Glutamatergic neuron (in vitro differentiated cells): ENCODE results near the gene GDAP2. TPM values are rescaled to one million over a fixed set of nuclear protein-coding genes. Genes with fewer than 3 reads are reported as not detected.

Experiments used
- DNase-seq: peaks from one replicate; pipeline ENCODE4 v3.0.0; 2022
- H3K27ac Mint-ChIP-seq: one replicate; pipeline ENCODE4 v1.8.0; 2020; ENCODE audit warnings: mild to moderate bottlenecking, mixed read lengths, inconsistent platforms; ENCODE audit not compliant: unreplicated experiment
- H3K27me3 Mint-ChIP-seq: one replicate; pipeline ENCODE4 v1.8.0; 2020; ENCODE audit warnings: mild to moderate bottlenecking, moderate library complexity, mixed read lengths, inconsistent platforms; ENCODE audit not compliant: unreplicated experiment
- H3K36me3 Mint-ChIP-seq: one replicate; pipeline ENCODE4 v1.8.0; 2020; ENCODE audit warnings: mild to moderate bottlenecking, mixed read lengths, inconsistent platforms; ENCODE audit not compliant: unreplicated experiment
- H3K4me1 Mint-ChIP-seq: one replicate; pipeline ENCODE4 v1.8.0; 2020; ENCODE audit warnings: mild to moderate bottlenecking, low read depth, mixed read lengths, inconsistent platforms; ENCODE audit not compliant: unreplicated experiment
- H3K4me3 Mint-ChIP-seq: one replicate; pipeline ENCODE4 v1.8.0; 2020; ENCODE audit warnings: mild to moderate bottlenecking, mixed read lengths, inconsistent platforms; ENCODE audit not compliant: unreplicated experiment
- H3K9me3 Mint-ChIP-seq: one replicate; pipeline ENCODE4 v1.8.0; 2020; ENCODE audit warnings: mild to moderate bottlenecking, moderate library complexity, mixed read lengths, inconsistent platforms; ENCODE audit not compliant: unreplicated experiment
- total RNA-seq: library from RNA; stranded (reverse); fragmentation: NEBNext Ultra II Directional; extraction: Animal tissue kit (Norgen Biotek cat#: 25700); gene quantifications from one replicate; pipeline ENCODE4 v1.2.1, GENCODE V29; 2021; ENCODE audit not compliant: unreplicated experiment
- TF ChIP-seq, protein P1 (sequence below): fragments of 200-600 bp; sonication (generic); IDR thresholded peaks from one replicate; pipeline ENCODE4 v1.5.0; 2021; ENCODE audit not compliant: partially characterized antibody, unreplicated experiment

GDAP2 gene
- total RNA-seq, 1 donor from 2014 or later = 34.0 TPM

DNA sequence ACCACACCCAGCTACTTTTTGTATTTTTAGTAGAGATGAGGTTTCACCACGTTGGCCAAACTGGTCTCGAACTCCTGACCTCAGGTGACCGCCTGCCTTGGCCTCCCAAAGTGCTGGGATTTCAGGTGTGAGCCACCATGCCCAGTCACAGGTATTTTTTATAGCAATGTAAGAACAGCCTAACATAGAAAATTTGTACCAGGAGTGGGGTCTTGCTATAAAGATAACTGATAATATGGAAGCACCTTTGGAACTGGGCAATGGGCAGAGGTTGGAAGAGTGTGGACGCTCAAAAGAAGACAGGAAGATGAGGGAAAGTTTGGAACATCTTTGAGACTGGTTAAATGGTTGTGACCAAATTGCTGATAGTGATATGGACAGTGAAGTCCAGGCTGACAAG, 99.2 kb downstream of the GDAP2 start:
- H3K36me3 Mint-ChIP-seq = peaks cover 6% of the 10 kb centered on the region
- TF ChIP-seq, protein P1, sequence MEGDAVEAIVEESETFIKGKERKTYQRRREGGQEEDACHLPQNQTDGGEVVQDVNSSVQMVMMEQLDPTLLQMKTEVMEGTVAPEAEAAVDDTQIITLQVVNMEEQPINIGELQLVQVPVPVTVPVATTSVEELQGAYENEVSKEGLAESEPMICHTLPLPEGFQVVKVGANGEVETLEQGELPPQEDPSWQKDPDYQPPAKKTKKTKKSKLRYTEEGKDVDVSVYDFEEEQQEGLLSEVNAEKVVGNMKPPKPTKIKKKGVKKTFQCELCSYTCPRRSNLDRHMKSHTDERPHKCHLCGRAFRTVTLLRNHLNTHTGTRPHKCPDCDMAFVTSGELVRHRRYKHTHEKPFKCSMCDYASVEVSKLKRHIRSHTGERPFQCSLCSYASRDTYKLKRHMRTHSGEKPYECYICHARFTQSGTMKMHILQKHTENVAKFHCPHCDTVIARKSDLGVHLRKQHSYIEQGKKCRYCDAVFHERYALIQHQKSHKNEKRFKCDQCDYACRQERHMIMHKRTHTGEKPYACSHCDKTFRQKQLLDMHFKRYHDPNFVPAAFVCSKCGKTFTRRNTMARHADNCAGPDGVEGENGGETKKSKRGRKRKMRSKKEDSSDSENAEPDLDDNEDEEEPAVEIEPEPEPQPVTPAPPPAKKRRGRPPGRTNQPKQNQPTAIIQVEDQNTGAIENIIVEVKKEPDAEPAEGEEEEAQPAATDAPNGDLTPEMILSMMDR = no peak
- no peak for DNase-seq
- no peaks in the 10 kb centered on the region for H3K4me1 Mint-ChIP-seq
- H3K27ac Mint-ChIP-seq = no peak overlapping the region
- H3K27me3 Mint-ChIP-seq = no peaks in the 10 kb centered on the region
- H3K9me3 Mint-ChIP-seq = no peaks in the 10 kb centered on the region
- H3K4me3 Mint-ChIP-seq = no peak overlapping the region

DNA sequence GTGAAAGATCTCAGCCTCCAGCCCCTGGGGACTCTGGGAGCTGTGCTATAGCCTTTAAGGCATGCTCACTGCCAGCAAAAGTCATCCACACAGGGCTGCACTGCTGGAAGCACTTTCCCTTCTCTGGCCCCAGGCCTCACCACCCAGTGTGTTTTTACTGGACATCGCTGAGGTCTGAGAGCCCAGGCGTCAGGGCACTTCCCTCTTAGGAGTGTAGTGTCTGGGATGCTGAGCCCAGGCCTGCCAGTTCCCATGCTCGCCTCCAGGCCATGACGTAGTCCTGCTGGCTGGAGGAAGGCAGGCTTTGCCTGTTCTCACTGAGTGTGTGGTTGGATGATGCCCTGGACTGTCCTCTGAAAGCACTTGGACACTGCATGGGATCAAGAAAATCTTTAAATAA, 101.2 kb downstream of the GDAP2 start:
- H3K36me3 Mint-ChIP-seq = peaks cover 6% of the 10 kb centered on the region
- no peak overlapping the region for H3K27ac Mint-ChIP-seq
- H3K4me3 Mint-ChIP-seq = no peak overlapping the region
- H3K9me3 Mint-ChIP-seq = no peaks in the 10 kb centered on the region
- TF ChIP-seq, protein P1 = no peak
- DNase-seq = peak; percentile 23
- H3K4me1 Mint-ChIP-seq = no peaks in the 10 kb centered on the region
- no peaks in the 10 kb centered on the region for H3K27me3 Mint-ChIP-seq

DNA sequence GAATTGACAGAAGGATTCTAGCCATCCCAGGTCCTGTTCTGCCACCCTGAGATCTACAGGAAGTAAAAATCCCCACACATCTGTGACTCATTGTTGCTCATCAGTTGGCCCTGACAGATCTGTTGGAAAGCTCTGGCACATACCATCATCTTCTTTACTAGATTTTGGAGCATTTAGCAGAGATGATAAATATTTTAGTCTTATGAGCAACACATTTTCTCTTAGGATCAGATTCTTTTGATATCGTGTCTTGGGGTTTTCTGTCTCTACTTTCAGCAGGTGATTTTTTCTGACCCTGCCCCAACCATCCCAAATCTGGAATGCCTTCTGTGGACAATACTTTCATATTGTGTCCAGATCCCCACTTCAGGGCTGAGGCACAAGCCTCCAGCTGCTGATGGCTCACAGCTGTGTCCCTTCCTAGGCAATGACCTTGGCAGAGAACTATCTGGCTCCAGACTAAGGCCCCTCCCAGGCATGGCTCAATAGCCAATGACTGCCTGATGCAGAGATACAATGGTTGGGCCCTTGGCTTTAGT, 102.8 kb downstream of the GDAP2 start:
- no peaks in the 10 kb centered on the region for H3K9me3 Mint-ChIP-seq
- no peak overlapping the region for H3K27ac Mint-ChIP-seq
- no peak overlapping the region for H3K4me3 Mint-ChIP-seq
- DNase-seq = no peak
- H3K27me3 Mint-ChIP-seq = no peaks in the 10 kb centered on the region
- H3K36me3 Mint-ChIP-seq = peaks cover 6% of the 10 kb centered on the region
- TF ChIP-seq, protein P1 = no peak
- no peaks in the 10 kb centered on the region for H3K4me1 Mint-ChIP-seq

DNA sequence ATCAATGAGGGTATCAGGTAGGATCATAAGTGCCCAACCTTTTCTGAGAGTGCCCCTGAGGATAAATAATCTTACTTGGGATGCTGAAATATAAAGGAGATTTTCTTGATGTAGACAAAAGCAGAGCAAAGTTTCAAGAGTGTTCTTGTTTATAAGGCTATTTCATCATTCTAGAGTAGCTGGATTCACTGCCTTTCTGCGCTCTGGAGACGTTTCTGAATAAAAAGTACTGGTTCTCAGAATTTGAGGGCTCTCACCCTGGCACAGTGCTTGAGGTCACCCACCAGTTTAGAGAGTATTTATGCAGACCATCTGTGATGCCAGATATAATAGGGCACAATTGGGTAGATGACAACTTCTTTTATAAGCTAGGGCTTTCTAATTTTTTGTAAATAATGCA, 103.3 kb downstream of the GDAP2 start:
- H3K4me1 Mint-ChIP-seq = no peaks in the 10 kb centered on the region
- TF ChIP-seq, protein P1 = no peak
- no peak for DNase-seq
- no peak overlapping the region for H3K4me3 Mint-ChIP-seq
- no peak overlapping the region for H3K27ac Mint-ChIP-seq
- H3K9me3 Mint-ChIP-seq = peaks cover 3% of the 10 kb centered on the region
- no peaks in the 10 kb centered on the region for H3K27me3 Mint-ChIP-seq
- peaks cover 6% of the 10 kb centered on the region for H3K36me3 Mint-ChIP-seq

DNA sequence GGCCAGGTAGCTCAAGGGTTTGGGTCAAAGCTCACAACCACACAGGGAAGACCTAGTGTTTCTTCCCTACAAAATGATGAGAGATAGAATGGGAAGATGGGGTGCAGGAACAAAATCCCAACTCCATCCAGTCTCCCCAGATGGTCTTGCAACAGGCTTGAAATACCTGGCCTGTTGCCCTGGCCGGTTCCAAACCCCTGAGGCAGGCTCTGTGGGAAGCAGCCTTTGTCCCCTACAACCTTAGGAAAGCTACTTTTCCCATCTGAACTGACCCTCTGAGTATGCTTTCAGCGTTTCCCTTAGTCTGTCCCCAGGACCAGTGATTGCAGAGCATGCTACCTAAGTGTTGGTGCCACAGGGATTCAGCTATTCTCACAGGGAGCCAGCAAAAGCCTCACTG, 104.0 kb downstream of the GDAP2 start:
- TF ChIP-seq, protein P1 = no peak
- Mint-ChIP-seq H3K4me3 (no peak overlapping the region), H3K27me3 (no peaks in the 10 kb centered on the region), H3K4me1 (no peaks in the 10 kb centered on the region), H3K9me3 (peaks cover 3% of the 10 kb centered on the region), H3K27ac (no peak overlapping the region), H3K36me3 (peaks cover 3% of the 10 kb centered on the region)
- no peak for DNase-seq
